K562 (cell line): ENCODE results near the gene RHOBTB3. TPM values are rescaled to one million over a fixed set of nuclear protein-coding genes. Genes with fewer than 3 reads are reported as not detected.

Source experiments
- BCL6 ChIP-seq: fragments of 250-450 bp; sonication (Bioruptor Pico); IDR thresholded peaks from 2 replicates; pipeline ENCODE4 v1.4.0; 2020
- CSDE1 ChIP-seq, 2 experiments: fragments of 450-650 bp; IDR thresholded peaks; 2 replicates each; pipeline ENCODE4 v1.6.1; 2016; ENCODE audit warnings: mild to moderate bottlenecking in 1 of 2
- CTBP1 ChIP-seq: fragments of 450-650 bp; IDR thresholded peaks from 2 replicates; pipeline ENCODE4 v1.6.1; 2016; ENCODE audit warnings: borderline replicate concordance
- CXXC5 ChIP-seq: fragments of 250-450 bp; sonication (Bioruptor Pico); IDR thresholded peaks from 2 replicates; pipeline ENCODE4 v1.8.0; 2022; ENCODE audit warnings: inconsistent platforms, mild to moderate bottlenecking, moderate library complexity
- FOXA1 ChIP-seq: fragments of 450-650 bp; IDR thresholded peaks from 2 replicates; pipeline ENCODE4 v1.6.1; 2016; ENCODE audit warnings: mild to moderate bottlenecking, borderline replicate concordance
- GABPB1 ChIP-seq: sonication (generic); formaldehyde crosslinking; IDR thresholded peaks from 2 replicates; pipeline ENCODE4 v1.8.0; 2022; ENCODE audit warnings: mild to moderate bottlenecking, missing genetic modification reagents
- KDM5B ChIP-seq: fragments of 200-600 bp; sonication (generic); IDR thresholded peaks from 2 replicates; pipeline ENCODE4 v1.6.1; 2012; ENCODE audit warnings: low read depth, mild to moderate bottlenecking, moderate library complexity, low read length, control low read depth, inconsistent platforms; ENCODE audit not compliant: insufficient replicate concordance
- MCM2 ChIP-seq: fragments of 450-650 bp; IDR thresholded peaks from 2 replicates; pipeline ENCODE4 v1.6.1; 2017; ENCODE audit warnings: low read depth, mild to moderate bottlenecking
- NCOA4 ChIP-seq: fragments of 450-650 bp; IDR thresholded peaks from 2 replicates; pipeline ENCODE4 v1.6.1; 2018; ENCODE audit warnings: mild to moderate bottlenecking; ENCODE audit not compliant: partially characterized antibody
- NR4A1 ChIP-seq, 2 experiments: fragments of 250-450 bp in 1 of 2; fragments of 450-650 bp in 1 of 2; sonication (Bioruptor Pico) in 1 of 2; IDR thresholded peaks; 2 replicates each; pipeline versions ENCODE4 v1.4.0 to v1.6.1; 2016 to 2020; ENCODE audit warnings: mild to moderate bottlenecking in 2 of 2, missing compliant biosample characterization in 1 of 2, missing genetic modification characterization in 1 of 2, moderate library complexity in 1 of 2
- POLR3A ChIP-seq: IDR thresholded peaks from 2 replicates; pipeline ENCODE4 v1.6.1; 2011; ENCODE audit warnings: borderline replicate concordance, mild to moderate bottlenecking, moderate library complexity; ENCODE audit not compliant: insufficient read length, insufficient read depth; ENCODE audit errors: extremely low read depth
- RBM15 ChIP-seq: fragments of 200-400 bp; formaldehyde crosslinking; IDR thresholded peaks from 2 replicates; pipeline ENCODE4 v1.6.1; 2018; ENCODE audit warnings: mild to moderate bottlenecking, low read length, moderate library complexity; ENCODE audit not compliant: insufficient read depth
- RFX7 ChIP-seq: fragments of 250-450 bp; sonication (Bioruptor Pico); IDR thresholded peaks from 2 replicates; pipeline ENCODE4 v1.5.1; 2021; ENCODE audit warnings: mild to moderate bottlenecking
- SIRT6 ChIP-seq: IDR thresholded peaks from one replicate; pipeline ENCODE4 v1.6.1; 2012; ENCODE audit warnings: low read depth, mild to moderate bottlenecking, control low read depth, inconsistent platforms, low read length, moderate library complexity
- SMARCA4 ChIP-seq: fragments of 450-650 bp; IDR thresholded peaks from 2 replicates; pipeline ENCODE4 v1.6.1; 2016
- SMARCC2 ChIP-seq: fragments of 450-650 bp; IDR thresholded peaks from 2 replicates; pipeline ENCODE4 v1.6.1; 2017; ENCODE audit warnings: antibody characterized with exemption, moderate library complexity, mild to moderate bottlenecking, low read depth
- SRF ChIP-seq, 2 experiments: fragments of 250-450, 450-650 bp in 1 of 2; sonication (Bioruptor Pico) in 1 of 2; sonication (generic) in 1 of 2; formaldehyde crosslinking; IDR thresholded peaks; 2 replicates each; pipeline versions ENCODE4 v1.5.0 to v1.5.1; 2020 to 2022; ENCODE audit warnings: mild to moderate bottlenecking in 1 of 2, missing genetic modification reagents in 1 of 2
- SRSF1 ChIP-seq: fragments of 200-400 bp; formaldehyde crosslinking; IDR thresholded peaks from 2 replicates; pipeline ENCODE4 v1.6.1; 2017; ENCODE audit warnings: mild to moderate bottlenecking, low read depth, low read length, moderate library complexity
- TEAD2 ChIP-seq: fragments of 450-650 bp; IDR thresholded peaks from 2 replicates; pipeline ENCODE4 v1.6.1; 2016; ENCODE audit warnings: missing genetic modification characterization, control low read depth, missing compliant biosample characterization
- THAP7 ChIP-seq: fragments of 250-450 bp; sonication (Bioruptor Pico); IDR thresholded peaks from 2 replicates; pipeline ENCODE4 v1.5.0; 2021
- THRB ChIP-seq: fragments of 450-650 bp; formaldehyde crosslinking; conservative IDR thresholded peaks from 2 replicates; pipeline ENCODE4 v1.4.0; 2022; ENCODE audit warnings: mild to moderate bottlenecking, missing genetic modification characterization
- ZBTB9 ChIP-seq: fragments of 450-650 bp; formaldehyde crosslinking; IDR thresholded peaks from 2 replicates; pipeline ENCODE4 v1.4.0; 2020; ENCODE audit warnings: mild to moderate bottlenecking, moderate library complexity
- ZC3H4 ChIP-seq: sonication (generic); formaldehyde crosslinking; IDR thresholded peaks from 2 replicates; pipeline ENCODE4 v1.9.0; 2021; ENCODE audit warnings: missing genetic modification reagents, borderline replicate concordance
- ZFP91 ChIP-seq: sonication (generic); formaldehyde crosslinking; IDR thresholded peaks from 2 replicates; pipeline ENCODE4 v1.8.0; 2022; ENCODE audit warnings: mild to moderate bottlenecking, missing genetic modification reagents
- ZNF764 ChIP-seq: fragments of 250-450 bp; sonication (Bioruptor Pico); IDR thresholded peaks from 2 replicates; pipeline ENCODE4 v1.4.0; 2020; ENCODE audit warnings: low read depth, mild to moderate bottlenecking, moderate library complexity
- polyA plus RNA-seq, 8 experiments: library from polyadenylated mRNA; depleted of rRNA in 4 of 8; stranded (reverse) in 5 of 8; unstranded in 3 of 8; fragments of >200 nt; fragmentation: Nextera tagmentation in 2 of 8; fragmentation: Illumina TruSeq in 1 of 8; extraction: Ambion mirVana in 2 of 8; extraction: Trizol in 1 of 8; gene quantifications; 2 replicates each; pipeline versions ENCODE4 v1.2.1 to v1.2.3, GENCODE V29; 2011 to 2014; ENCODE audit warnings: inconsistent platforms in 1 of 8, missing spikeins in 1 of 8
- total RNA-seq, 7 experiments: library from RNA; depleted of rRNA in 6 of 7; stranded (reverse); fragments of >200 nt in 6 of 7; fragmentation: Illumina TruSeq in 2 of 7; extraction: Trizol in 2 of 7; gene quantifications; 2 replicates each; pipeline versions ENCODE4 v1.2.1 to v1.2.3, GENCODE V29; 2011 to 2021; ENCODE audit warnings: low replicate concordance in 1 of 7

RHOBTB3 gene
- total and polyA plus RNA-seq, 9 of the 15 experiments (the other 6 are each of a cell fraction or from before 2014, with no cell fraction given), result 39.7 to 143 (median 115) TPM

- TF ChIP-seq ZNF764 (CRISPR knock-in tag) (no peak), RBM15 (no peak), RFX7 (no peak), ZBTB9 (CRISPR knock-in tag) (no peak), ZC3H4 (no peak), THAP7 (no peak), CXXC5 (CRISPR knock-in tag) (no peak), THRB (CRISPR knock-in tag) (no peak), SIRT6 (no peak), NCOA4 (no peak), CSDE1 (IDR thresholded peaks at IDR 0.05) (no peak), NR4A1 (CRISPR knock-in tag; IDR thresholded peaks at IDR 0.05) (no peak), NR4A1 (tag; IDR thresholded peaks at IDR 0.05) (no peak), GABPB1 (CRISPR knock-in tag) (no peak), CTBP1 (peak; percentile 61), KDM5B (no peak), SMARCC2 (peak; percentile 66; the same call in 1 of the 2 replicates), FOXA1 (no peak), SMARCA4 (peak; percentile 65), ZFP91 (no peak), SRSF1 (no peak), TEAD2 (tag) (no peak), POLR3A (no peak), BCL6 (CRISPR knock-in tag) (no peak), SRF (CRISPR knock-in tag; IDR thresholded peaks at IDR 0.05) (no peak), MCM2 (no peak)
These were observed 42.4 kb downstream of the RHOBTB3 start (continued) for GRCh38 chr5:95773335-95774059.
